H1 (cell line): ENCODE data around the gene BICD1. TPM values are rescaled to one million over a fixed set of nuclear protein-coding genes. Genes with fewer than 3 reads are reported as not detected.

Experiments
- HDAC2 ChIP-seq, 2 experiments: fragments of 300-600 bp in 1 of 2; sonication (generic) in 1 of 2; IDR thresholded peaks; 2 replicates each; pipeline ENCODE4 v1.6.1; 2011 to 2012; ENCODE audit warnings: low read depth in 2 of 2, low read length in 2 of 2, mild to moderate bottlenecking in 2 of 2, moderate library complexity in 2 of 2, borderline replicate concordance in 1 of 2, inconsistent platforms in 1 of 2
- NANOG ChIP-seq: IDR thresholded peaks from 2 replicates; pipeline ENCODE4 v1.6.1; 2011; ENCODE audit warnings: low read length, low read depth, mild to moderate bottlenecking, inconsistent platforms; ENCODE audit not compliant: insufficient read depth, poor library complexity, severe bottlenecking
- TAF1 ChIP-seq: IDR thresholded peaks from 2 replicates; pipeline ENCODE4 v1.6.1; 2011; ENCODE audit warnings: mild to moderate bottlenecking, low read depth, low read length
- polyA plus RNA-seq, 7 experiments: library from polyadenylated mRNA; depleted of rRNA in 3 of 7; stranded (reverse) in 5 of 7; unstranded in 2 of 7; fragments of >200 nt in 5 of 7; fragments of 200-250 nt in 2 of 7; gene quantifications; 1 replicate in 5 of 7; 2 replicates in 1 of 7; 4 replicates in 1 of 7; pipeline versions ENCODE4 v1.2.1 to v1.2.3, GENCODE V29; 2011 to 2013; ENCODE audit warnings: missing spikeins in 2 of 7, mixed read lengths in 2 of 7
- small RNA-seq: library from polyadenylated mRNA; stranded (forward); fragments of <200 nt; extraction: miRNeasy Mini kit (QIAGEN cat#:217004); gene quantifications from one replicate; pipeline ENCODE3, GENCODE V24; 2013; ENCODE audit not compliant: insufficient read depth
- total RNA-seq: library from RNA; stranded (reverse); fragmentation: NEBNext Ultra II Directional; extraction: Animal tissue kit (Norgen Biotek cat#: 25700); gene quantifications from 2 replicates; pipeline ENCODE4 v1.2.1, GENCODE V29; 2021

Gene BICD1
- total and polyA plus RNA-seq, 2 of the 8 experiments (the other 6 are each of a cell fraction or from before 2014, with no cell fraction given) = 34.1 to 58.4 TPM

DNA sequence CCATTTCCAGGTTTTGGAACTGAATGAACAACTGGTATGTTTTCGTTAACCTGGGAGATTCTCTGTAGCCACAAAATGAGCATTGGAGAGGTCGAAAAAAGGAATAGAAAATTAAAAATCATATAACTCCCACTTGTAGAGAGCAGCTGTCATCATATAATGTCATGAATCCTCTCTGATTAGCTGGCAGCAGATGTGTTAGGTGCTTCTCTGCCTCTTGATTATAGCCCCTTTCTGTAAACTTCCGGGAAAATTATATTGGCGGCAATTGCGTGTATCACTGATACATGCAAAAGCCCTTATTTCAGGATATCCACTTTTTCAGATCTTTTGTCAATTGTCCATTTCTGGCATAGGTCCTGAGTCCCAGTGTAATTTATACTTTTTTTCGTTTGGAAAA is 324.4 kb downstream of the BICD1 start (continued):
- TF ChIP-seq NANOG (no peak), TAF1 (no peak), HDAC2 (IDR thresholded peaks at IDR 0.05; ENCODE audit: borderline replicate concordance in 1 of 2, low read depth in 2 of 2, low read length in 2 of 2) (no peak)

Small RNA genes within 50 kb of the gene (small RNA-seq; reads per million reads assigned to genes)
- gene AC048344.2 = not detected
- not detected for gene AC048344.3
- not detected for gene RF00019

Other genes starting within 250 kb of the BICD1 start
- gene RESF1, start 147.4 kb upstream of the BICD1 start, total RNA-seq = 116 and 128 TPM in 2 replicates
- gene RESF1, start 147.4 kb upstream of the BICD1 start, polyA plus RNA-seq (2011; rRNA removed) = 49.4 and 64.3 TPM in 2 replicates